ENCODE results near the gene KIF26B.

DNA sequence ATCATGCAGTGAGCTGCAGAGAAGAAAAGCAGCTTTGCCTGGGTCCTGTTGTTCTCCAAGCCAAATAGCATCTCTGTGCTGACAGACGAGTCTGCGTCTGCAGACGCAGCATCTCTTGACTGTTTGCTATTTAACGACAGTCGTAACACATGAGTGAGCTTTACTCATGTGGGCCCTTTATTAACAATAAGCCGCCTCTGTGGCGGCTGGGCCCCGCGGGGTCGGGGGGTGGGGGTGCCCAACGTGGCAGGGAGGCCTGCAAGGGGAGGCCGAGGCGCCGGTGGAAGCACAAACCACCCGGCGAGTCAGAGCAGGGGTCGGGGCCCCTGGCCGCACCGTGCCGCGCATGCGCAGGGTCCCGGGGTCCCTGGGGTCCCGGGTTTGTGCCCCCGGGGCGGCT is 435.1 kb downstream of the KIF26B start:
- TF ChIP-seq EZH2 (IDR thresholded peaks at IDR 0.05; ENCODE audit: insufficient read depth, poor library complexity, severe bottlenecking) (no peak), EZH2phosphoT487 (IDR thresholded peaks at IDR 0.05; ENCODE audit: insufficient read depth, low read depth) (no peak)

Measured in GM23248 (cell line).